ENCODE measurements around the gene TNS3. TPM values are rescaled to one million over a fixed set of nuclear protein-coding genes. Genes with fewer than 3 reads are reported as not detected.

Gene TNS3
- total and polyA plus RNA-seq, 9 donors, result 20.2 to 49.1 (median 29.7) TPM

DNA sequence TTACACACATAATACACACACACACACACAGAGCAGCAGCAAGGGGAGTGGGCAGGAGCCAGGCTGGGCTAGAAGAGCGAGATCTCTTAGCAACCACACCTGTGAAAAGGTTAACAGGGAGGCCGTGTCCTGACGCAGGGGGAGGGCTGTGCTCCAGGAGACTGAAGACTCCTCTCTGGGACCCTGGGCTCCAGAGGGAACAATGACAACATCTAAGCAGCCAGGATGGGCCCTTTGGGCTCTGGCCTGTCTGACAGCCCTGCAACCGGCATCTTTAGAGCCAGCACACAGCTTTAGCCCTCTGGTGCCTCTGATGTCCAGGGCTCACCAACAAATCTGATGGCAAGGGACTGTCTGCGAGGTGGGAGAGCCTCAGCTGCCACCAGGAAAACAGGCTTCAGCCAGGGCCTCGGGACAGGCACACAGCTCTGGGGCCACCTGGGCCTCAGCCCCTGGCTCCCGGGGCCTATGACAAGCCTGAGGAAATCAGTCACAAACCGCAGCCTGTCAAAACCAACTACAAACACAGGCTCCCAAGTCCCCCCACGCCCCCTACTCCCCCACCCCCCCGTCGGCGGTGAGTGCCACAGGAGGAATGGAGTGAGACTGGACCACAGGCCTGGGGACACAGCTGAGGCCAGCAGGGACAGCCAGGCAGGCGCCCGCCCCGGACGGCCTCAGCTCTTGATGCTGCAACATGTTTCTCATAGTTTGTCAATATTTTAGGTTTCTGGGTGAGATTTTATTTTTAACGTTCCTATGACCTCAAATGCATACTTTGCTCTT lies 102.8 kb downstream of the TNS3 start:
- WGBS (ENCODE audit: insufficient coverage), result 78% methylated on average over 5 of the region's 17 CpGs
- no peak overlapping the region for H3K4me3 ChIP-seq (ENCODE audit: low read length)
- H3K27me3 ChIP-seq (ENCODE audit: control insufficient read depth, insufficient read depth, low read length), result no peaks in the 10 kb centered on the region
- no peak for DNase-seq
- no peak overlapping the region for H3K27ac ChIP-seq (ENCODE audit: low read length)
- H3K4me1 ChIP-seq (ENCODE audit: control insufficient read depth, insufficient read depth, low read length), result peaks cover 47% of the 10 kb centered on the region
- H3K9me3 ChIP-seq (replicated peaks; ENCODE audit: control insufficient read depth, low read depth, low read length), result no peaks in the 10 kb centered on the region
- peaks cover 3% of the 10 kb centered on the region for H3K36me3 ChIP-seq (ENCODE audit: control insufficient read depth, insufficient read depth, low read length)

DNA sequence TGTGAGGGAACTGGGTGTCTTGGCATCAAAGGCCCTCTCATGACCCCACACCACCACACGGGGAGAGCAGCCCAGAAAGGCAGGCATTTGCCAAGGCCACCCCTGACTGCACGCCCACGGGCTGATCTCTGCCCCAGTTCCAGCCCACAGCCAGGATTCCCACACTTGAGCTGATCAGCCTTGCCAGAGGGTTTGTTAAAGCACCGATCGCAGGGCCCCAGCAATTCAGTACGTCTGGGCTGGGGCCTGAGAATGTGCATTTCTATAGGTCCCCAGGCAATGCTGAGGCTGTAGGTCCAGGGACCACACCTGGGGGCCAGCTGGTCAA lies 103.9 kb downstream of the TNS3 start:
- DNase-seq, result no peak
- no peak overlapping the region for H3K27ac ChIP-seq (ENCODE audit: low read length)
- no peak overlapping the region for H3K4me3 ChIP-seq (ENCODE audit: low read length)
- H3K27me3 ChIP-seq (ENCODE audit: control insufficient read depth, insufficient read depth, low read length), result no peaks in the 10 kb centered on the region
- WGBS (ENCODE audit: insufficient coverage), result 69% methylated on average over 4 of the region's 6 CpGs
- H3K4me1 ChIP-seq (ENCODE audit: control insufficient read depth, insufficient read depth, low read length), result peaks cover 43% of the 10 kb centered on the region
- H3K9me3 ChIP-seq (replicated peaks; ENCODE audit: control insufficient read depth, low read depth, low read length), result no peaks in the 10 kb centered on the region
- peaks cover 3% of the 10 kb centered on the region for H3K36me3 ChIP-seq (ENCODE audit: control insufficient read depth, insufficient read depth, low read length)

DNA sequence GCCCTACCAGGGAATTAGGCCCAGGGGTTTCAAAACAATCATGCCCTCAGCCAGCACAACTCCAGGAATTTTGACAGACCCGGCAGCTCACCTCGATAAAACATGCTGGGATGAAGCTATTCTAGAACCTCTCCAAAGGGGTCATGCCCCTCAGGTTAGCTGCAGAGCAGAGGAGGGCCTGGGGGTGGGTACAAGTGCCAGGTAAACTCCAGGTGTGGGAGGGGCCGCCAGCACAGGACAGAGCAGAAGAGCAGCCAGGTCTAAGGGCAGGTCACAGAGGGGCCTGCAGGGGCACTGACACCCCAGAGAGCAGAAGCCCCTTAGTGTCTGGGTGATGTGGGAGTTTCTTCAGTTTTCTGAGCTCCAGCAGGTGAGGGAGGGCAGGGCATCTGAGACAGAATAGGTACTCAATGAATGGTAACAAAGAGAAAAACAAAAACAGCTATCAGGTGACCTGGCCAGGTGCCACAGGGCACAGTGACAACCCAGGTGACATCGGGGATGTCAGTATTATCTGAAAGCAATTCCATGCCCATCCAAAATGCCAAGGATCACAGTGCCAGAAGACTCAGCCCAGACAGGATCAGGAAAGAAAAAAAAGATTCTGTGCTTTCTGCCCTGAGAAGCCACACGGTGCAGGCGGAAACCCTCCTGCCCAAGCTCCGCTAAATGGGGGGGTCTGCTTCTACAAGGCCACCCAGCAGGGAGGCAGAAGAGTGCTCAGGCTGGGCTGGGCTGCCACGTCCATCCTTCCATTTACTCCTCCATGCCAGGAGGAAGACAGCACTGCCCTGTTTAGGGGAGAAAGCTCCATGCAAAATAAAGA lies 104.5 kb downstream of the TNS3 start:
- Histone ChIP-seq H3K36me3 (ENCODE audit: control insufficient read depth, insufficient read depth, low read length) (peaks cover 5% of the 10 kb centered on the region), H3K4me1 (ENCODE audit: control insufficient read depth, insufficient read depth, low read length) (peaks cover 38% of the 10 kb centered on the region), H3K27ac (ENCODE audit: low read length) (no peak overlapping the region), H3K27me3 (ENCODE audit: control insufficient read depth, insufficient read depth, low read length) (no peaks in the 10 kb centered on the region), H3K9me3 (replicated peaks; ENCODE audit: control insufficient read depth, low read depth, low read length) (no peaks in the 10 kb centered on the region), H3K4me3 (ENCODE audit: low read length) (no peak overlapping the region)
- no peak for DNase-seq
- 65% methylated on average over 6 of the region's 8 CpGs for WGBS (ENCODE audit: insufficient coverage)

DNA sequence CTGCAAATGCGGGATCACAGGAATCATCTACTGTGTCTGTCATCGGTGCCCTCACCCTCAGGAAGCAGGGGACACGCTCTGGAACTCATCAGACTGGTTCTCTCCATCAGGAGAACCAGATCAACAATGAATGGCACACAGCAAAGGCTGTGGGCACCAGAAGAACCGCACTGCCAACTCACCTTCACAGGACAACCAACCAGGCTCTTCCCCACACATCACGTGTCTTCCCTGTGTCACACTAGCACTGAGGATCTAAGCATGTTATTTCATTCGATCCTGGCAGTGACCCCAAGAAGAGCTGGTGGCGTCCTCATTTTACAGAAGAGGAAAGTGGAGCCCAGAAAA lies 106.1 kb downstream of the TNS3 start:
- Histone ChIP-seq H3K36me3 (ENCODE audit: control insufficient read depth, insufficient read depth, low read length) (peaks cover 7% of the 10 kb centered on the region), H3K4me1 (ENCODE audit: control insufficient read depth, insufficient read depth, low read length) (peaks cover 27% of the 10 kb centered on the region), H3K27me3 (ENCODE audit: control insufficient read depth, insufficient read depth, low read length) (no peaks in the 10 kb centered on the region), H3K9me3 (replicated peaks; ENCODE audit: control insufficient read depth, low read depth, low read length) (no peaks in the 10 kb centered on the region), H3K4me3 (ENCODE audit: low read length) (no peak overlapping the region), H3K27ac (ENCODE audit: low read length) (no peak overlapping the region)
- WGBS (ENCODE audit: insufficient coverage), result 86% methylated on average over 7 of the region's 7 CpGs
- no peak for DNase-seq

DNA sequence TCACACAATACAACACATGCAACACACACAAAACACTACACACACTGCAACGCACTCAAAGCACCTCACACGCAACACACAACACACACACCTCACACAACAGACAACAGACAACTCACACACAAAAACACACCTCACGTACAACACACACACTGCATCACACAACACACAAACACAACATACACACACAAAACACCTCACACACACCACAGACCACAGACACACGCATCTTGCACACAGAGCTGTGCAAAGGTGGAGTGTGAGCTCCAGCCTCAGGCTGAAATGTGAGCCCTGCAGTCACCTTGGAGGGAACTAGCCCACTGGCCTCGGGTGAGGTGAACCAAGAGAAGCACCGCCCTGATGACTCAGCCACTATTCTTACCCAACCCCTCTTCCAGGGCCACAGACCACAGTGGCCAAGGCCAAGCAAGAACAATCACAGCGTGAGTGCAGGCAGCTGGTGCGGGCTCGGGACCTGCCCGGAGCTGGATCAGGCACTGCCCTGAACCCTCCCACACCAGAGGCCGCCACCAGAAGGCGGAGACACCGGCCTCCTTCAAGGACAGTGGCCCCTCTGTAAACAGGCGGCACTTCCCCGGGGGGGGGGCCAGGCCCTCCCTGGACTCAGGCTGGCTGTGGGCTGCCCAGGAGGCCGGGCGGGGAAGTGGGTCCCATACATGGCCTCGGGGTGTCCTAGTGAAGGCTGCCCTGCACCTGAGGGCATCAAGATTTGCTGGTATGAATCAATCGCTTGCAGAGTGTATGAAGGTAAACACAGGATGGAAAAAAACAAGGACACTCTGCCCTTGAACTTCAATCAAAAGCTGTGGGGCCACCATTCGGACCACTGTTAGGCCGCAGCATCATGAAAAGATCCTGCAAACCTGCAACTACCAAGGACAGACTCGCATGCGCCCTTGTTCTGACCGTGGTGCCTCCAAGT lies 106.7 kb downstream of the TNS3 start:
- peak; percentile 79 for DNase-seq
- Histone ChIP-seq H3K9me3 (replicated peaks; ENCODE audit: control insufficient read depth, low read depth, low read length) (no peaks in the 10 kb centered on the region), H3K36me3 (ENCODE audit: control insufficient read depth, insufficient read depth, low read length) (peaks cover 7% of the 10 kb centered on the region), H3K27ac (ENCODE audit: low read length) (peak overlapping the region; percentile 10), H3K4me1 (ENCODE audit: control insufficient read depth, insufficient read depth, low read length) (peaks cover 24% of the 10 kb centered on the region), H3K27me3 (ENCODE audit: control insufficient read depth, insufficient read depth, low read length) (no peaks in the 10 kb centered on the region), H3K4me3 (ENCODE audit: low read length) (no peak overlapping the region)
- 79% methylated on average over 18 of the region's 24 CpGs for WGBS (ENCODE audit: insufficient coverage)

- H3K27ac ChIP-seq (ENCODE audit: low read length), result no peak overlapping the region
- no peak for DNase-seq
These were observed 107.5 kb downstream of the TNS3 start for GRCh38 chr7:47474211-47474936.

GRCh38 chr7:47473499-47474210 lies 108.3 kb downstream of the TNS3 start:
- peaks cover 18% of the 10 kb centered on the region for H3K4me1 ChIP-seq (ENCODE audit: control insufficient read depth, insufficient read depth, low read length)
- no peaks in the 10 kb centered on the region for H3K9me3 ChIP-seq (replicated peaks; ENCODE audit: control insufficient read depth, low read depth, low read length)
- H3K4me3 ChIP-seq (ENCODE audit: low read length), result no peak overlapping the region
- H3K27ac ChIP-seq (ENCODE audit: low read length), result no peak overlapping the region
- H3K27me3 ChIP-seq (ENCODE audit: control insufficient read depth, insufficient read depth, low read length), result no peaks in the 10 kb centered on the region
- WGBS (ENCODE audit: insufficient coverage), result 50% methylated on average over 1 of the region's 6 CpGs
- DNase-seq, result peak; percentile 45
- peaks cover 4% of the 10 kb centered on the region for H3K36me3 ChIP-seq (ENCODE audit: control insufficient read depth, insufficient read depth, low read length)

More at GRCh38 chr7:47474211-47474936, 107.5 kb downstream of the TNS3 start:
- Histone ChIP-seq H3K36me3 (ENCODE audit: control insufficient read depth, insufficient read depth, low read length) (peaks cover 4% of the 10 kb centered on the region), H3K4me1 (ENCODE audit: control insufficient read depth, insufficient read depth, low read length) (peaks cover 22% of the 10 kb centered on the region), H3K27me3 (ENCODE audit: control insufficient read depth, insufficient read depth, low read length) (no peaks in the 10 kb centered on the region), H3K4me3 (ENCODE audit: low read length) (no peak overlapping the region), H3K9me3 (replicated peaks; ENCODE audit: control insufficient read depth, low read depth, low read length) (no peaks in the 10 kb centered on the region)
- WGBS (ENCODE audit: insufficient coverage), result 87% methylated on average over 2 of the region's 2 CpGs

- Histone ChIP-seq H3K36me3 (ENCODE audit: control insufficient read depth, insufficient read depth, low read length) (peaks cover 4% of the 10 kb centered on the region), H3K4me1 (ENCODE audit: control insufficient read depth, insufficient read depth, low read length) (peaks cover 12% of the 10 kb centered on the region), H3K27me3 (ENCODE audit: control insufficient read depth, insufficient read depth, low read length) (no peaks in the 10 kb centered on the region), H3K4me3 (ENCODE audit: low read length) (no peak overlapping the region), H3K27ac (ENCODE audit: low read length) (no peak overlapping the region), H3K9me3 (replicated peaks; ENCODE audit: control insufficient read depth, low read depth, low read length) (no peaks in the 10 kb centered on the region)
- WGBS (ENCODE audit: insufficient coverage), result 61% methylated on average over 5 of the region's 19 CpGs
- no peak for DNase-seq
These were observed 109.3 kb downstream of the TNS3 start for GRCh38 chr7:47472444-47473157.

- H3K27me3 ChIP-seq (ENCODE audit: control insufficient read depth, insufficient read depth, low read length), result no peaks in the 10 kb centered on the region
- no peak for DNase-seq
- peaks cover 4% of the 10 kb centered on the region for H3K36me3 ChIP-seq (ENCODE audit: control insufficient read depth, insufficient read depth, low read length)
- H3K27ac ChIP-seq (ENCODE audit: low read length), result no peak overlapping the region
- 62% methylated on average over 3 of the region's 3 CpGs for WGBS (ENCODE audit: insufficient coverage)
- peaks cover 14% of the 10 kb centered on the region for H3K4me1 ChIP-seq (ENCODE audit: control insufficient read depth, insufficient read depth, low read length)
- H3K4me3 ChIP-seq (ENCODE audit: low read length), result no peak overlapping the region
- no peaks in the 10 kb centered on the region for H3K9me3 ChIP-seq (replicated peaks; ENCODE audit: control insufficient read depth, low read depth, low read length)
These were observed 110.1 kb downstream of the TNS3 start for GRCh38 chr7:47471831-47472230.
